A172 (cell line): Measurements from ENCODE around the gene TBCD. TPM values are rescaled to one million over a fixed set of nuclear protein-coding genes. Genes with fewer than 3 reads are reported as not detected.
A peak's percentile ranks its signal among the peaks of the same experiment; 100 is the strongest.

Experiments
- DNase-seq: peaks from one replicate; pipeline ENCODE4 v3.0.0-alpha.2; 2015; ENCODE audit warnings: low spot score
- total RNA-seq: library from RNA; depleted of rRNA; stranded (reverse); fragments of >200 nt; shearing (Covaris generic); gene quantifications from 2 replicates; pipeline ENCODE4 v1.2.3, GENCODE V29; 2014; rRNA removed

The TBCD gene
- 29.8 and 38.7 TPM in 2 replicates for total RNA-seq

DNA sequence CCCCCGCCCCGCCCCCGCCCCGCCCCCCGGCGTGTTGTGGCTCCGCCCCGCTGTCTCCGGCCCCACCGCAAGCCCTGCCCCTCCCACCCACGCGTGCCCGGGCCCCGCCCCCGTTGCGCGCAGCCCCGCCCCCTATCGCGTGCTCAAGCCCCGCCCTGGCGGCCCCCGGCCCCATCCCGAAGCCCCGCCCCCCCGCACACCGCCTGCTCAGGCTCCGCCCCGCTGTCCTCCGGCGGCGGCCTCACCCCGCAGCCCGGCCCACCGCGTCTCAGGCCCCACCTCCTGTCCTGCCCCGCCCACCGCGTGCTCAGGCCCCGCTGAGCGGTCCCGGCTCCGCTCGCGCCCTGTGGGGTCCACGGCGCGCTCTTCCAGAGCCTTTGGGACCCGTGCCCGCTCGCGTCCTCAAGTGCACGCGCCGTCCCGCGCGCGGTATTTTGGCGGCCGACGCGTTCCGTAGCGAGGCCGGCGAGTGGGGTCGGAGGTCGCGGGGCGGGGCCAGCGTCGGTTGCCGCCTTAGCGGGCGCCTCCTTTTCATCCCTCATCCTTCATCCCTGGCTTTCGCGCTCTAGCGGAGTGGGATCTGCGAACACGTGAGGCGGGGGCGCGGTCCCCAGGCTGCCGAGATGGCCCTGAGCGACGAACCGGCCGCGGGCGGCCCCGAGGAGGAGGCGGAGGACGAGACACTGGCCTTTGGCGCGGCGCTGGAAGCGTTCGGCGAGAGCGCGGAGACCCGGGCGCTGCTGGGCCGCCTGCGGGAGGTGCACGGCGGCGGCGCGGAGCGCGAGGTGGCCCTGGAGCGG lies at the start of gene TBCD:
Gene TBCD, plus strand, starts transcription at position 495 of the 800 bp plus-strand sequence. Its CDS starts 129 bp downstream, at position 624.
- DNase-seq = peak; percentile 79

- no peak for DNase-seq
Observed at GRCh38 chr17:82702231-82702927, 49.5 kb upstream of the TBCD start.

- DNase-seq = no peak
Observed at GRCh38 chr17:82703036-82703745, 48.7 kb upstream of the TBCD start.

GRCh38 chr17:82703935-82704865 lies 47.7 kb upstream of the TBCD start:
- DNase-seq = no peak

DNA sequence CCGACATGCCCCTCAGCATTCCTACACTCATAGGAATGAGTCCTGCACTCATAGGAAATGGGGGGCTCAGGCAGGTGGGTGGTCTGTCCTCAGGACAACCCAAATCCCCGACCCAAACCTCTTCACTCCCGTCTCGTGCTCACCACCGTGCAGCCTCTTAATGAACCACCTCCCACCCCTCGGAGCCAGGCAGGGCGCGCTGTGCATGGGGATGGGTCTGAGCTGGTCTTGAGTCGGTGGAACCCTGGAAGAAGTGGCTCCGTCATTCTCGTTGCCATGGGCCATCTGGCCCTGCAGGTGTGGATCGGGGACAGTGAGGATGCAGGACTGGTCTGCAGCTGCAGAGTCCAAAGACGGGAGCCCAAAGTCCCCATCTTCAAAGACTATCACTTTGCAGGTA lies 47.0 kb upstream of the TBCD start:
- no peak for DNase-seq

DNA sequence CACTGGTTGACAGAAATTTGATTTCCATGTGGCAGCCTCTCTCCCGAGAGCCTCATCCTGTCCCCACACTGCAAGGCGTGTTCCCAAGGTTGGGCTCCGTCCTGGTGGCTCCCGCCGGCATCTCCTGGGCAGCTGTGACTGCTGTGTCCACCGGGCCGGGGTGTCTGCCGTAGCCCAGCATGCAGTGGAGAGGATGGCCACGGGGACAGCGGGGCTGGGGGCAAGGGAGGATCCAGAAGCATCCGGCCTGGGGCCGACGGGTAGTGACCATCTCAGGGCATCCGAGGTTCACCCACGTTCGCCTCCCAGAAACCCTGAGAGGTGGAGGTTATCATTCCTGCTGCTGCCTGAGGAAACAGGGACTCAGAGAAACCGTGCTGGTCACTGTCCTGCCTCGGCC lies 46.1 kb upstream of the TBCD start:
- DNase-seq = no peak

- no peak for DNase-seq
Observed at GRCh38 chr17:82709024-82709675, 42.7 kb upstream of the TBCD start.

DNA sequence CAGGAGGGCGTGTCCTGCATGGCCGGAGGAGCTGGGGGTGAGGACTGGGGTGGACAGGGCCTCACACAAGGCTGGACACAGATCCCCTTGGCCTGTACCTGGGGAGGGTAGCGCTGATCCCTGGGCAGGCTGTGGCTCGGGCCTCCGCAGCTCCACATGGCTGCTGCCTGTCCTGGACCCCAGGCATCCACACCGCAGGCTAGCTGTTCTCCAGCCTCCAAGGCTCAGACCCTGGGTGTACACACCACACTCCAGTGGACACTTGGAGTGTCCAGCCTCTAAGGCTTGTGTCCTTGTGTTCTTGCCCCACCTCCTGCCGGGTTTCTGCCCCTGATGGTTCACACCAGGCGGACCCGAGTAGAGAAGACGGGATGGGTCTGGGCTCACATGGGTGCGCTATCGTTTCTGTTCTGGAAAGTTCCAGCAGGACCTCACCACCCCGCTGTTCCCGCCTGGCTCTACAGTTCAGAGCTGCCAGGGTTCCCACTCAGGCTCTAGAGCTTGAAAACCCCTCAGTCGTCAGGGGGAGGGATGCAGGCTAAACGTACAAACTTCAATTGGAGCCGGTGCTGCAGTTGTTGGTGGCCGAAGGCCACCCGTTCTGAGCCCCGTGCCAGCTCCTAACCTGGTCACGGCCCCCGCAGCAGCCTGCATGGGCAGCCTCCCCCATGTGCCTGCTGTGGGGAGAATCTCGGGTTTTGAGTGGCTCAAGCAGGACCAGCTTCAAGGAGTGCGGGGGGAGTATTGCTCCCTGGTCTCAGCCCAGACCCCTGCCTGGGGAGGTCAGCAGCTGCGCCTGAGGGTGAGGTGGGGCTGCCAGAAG lies 42.0 kb upstream of the TBCD start:
- DNase-seq = no peak

DNA sequence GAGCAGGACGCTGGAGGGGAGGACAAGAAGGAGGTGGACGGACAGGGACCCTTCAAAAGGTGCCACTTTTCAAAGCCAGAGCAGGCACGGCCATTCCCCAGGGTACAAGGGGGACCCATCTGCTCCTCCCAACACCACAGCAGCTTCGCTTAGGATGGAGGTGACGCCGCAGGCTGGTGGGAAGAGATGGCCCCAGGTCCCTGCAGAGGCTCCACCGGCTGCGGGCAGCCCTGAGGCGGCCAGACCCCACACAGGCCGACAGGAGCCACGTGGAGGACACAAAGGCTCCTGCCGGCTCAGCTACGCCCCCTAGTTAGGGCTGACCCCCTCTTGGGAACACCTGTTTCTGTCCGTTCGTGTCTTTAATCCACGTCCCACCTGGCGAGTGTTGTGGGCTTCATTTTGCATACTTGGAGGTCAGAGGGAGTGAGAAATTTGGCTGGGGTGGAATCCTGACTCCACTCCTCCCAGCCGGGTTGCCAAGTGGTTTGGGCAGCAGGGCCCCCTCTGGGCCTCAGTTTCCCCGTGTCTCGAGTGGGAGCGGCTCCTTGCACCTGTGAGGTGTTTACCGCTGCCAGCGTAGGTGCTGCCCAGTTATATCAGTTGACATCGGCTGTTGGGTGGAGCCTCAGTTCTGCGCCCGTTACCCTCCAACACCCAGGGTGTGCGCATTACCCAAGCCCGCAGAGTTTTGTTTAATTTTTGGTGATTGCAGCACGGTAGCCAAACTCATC lies 41.2 kb upstream of the TBCD start:
- DNase-seq = no peak

DNA sequence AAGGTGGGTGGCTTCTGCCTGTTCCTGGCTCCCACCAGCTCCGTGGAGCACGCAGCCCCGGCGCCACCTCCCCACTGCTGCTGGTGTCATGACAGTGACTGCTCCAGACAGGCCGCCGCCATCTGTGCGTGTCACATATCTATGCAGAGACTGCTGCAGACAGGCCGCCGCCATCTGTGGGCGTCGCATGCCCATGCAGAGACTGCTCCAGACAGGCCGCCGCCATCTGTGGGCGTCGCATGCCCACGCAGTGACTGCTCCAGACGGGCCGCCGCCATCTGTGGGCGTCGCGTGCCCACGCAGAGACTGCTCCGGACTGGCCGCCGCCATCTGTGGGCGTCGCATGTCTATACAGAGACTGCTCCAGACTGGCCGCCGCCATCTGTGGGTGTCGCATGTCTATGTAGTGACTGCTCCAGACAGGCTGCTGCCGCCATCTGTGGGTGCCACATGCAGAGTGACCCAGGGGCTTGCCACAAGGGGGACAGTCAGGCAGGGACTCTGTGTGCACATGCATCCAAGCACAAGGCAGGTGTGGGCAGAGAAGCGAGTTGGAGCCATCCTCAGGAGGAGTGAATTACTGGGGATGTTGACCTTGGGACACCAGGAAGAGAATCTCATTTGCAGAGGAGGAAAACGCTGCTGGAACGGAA lies 38.7 kb upstream of the TBCD start:
- no peak for DNase-seq

DNA sequence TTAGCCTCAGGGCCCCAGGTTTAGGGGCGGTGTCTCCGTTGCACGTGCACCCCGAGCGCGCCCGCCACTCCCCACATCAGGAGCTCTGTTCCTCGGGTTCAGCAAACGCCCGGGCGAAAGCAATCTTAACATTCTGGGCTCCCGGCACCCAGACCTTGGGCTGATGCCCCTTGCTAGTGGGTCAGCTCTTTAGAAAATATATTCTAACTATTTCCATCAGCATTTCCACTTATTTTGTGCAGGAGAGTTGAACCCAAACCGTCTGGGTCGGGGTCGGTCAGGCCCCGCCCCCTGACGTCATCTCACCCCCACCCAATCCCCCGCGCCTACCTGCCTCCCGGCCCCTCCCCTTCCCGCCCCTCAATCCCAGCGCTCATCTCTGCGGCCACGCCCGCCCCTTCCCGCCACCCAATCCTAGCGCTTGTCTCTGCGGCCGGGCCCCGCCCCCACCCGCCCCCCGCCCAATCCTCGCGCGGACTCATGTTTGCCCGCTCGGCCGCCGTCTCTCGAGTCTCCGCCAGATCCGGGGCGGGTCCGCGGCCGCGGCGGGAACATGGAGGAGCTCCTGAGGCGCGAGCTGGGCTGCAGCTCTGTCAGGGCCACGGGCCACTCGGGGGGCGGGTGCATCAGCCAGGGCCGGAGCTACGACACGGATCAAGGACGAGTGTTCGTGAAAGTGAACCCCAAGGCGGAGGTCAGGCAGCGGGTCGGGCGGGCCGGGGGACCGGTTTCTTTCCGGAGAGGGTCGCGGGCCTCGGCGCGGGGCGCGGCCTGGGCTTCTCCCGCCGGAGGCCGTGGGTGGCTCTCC lies 35.5 kb upstream of the TBCD start, which contains the start of gene FN3KRP:
Gene FN3KRP, plus strand, starts transcription at position 504 of the 808 bp plus-strand sequence. Its CDS starts 50 bp downstream, at position 554.
- DNase-seq = peak; percentile 81

DNA sequence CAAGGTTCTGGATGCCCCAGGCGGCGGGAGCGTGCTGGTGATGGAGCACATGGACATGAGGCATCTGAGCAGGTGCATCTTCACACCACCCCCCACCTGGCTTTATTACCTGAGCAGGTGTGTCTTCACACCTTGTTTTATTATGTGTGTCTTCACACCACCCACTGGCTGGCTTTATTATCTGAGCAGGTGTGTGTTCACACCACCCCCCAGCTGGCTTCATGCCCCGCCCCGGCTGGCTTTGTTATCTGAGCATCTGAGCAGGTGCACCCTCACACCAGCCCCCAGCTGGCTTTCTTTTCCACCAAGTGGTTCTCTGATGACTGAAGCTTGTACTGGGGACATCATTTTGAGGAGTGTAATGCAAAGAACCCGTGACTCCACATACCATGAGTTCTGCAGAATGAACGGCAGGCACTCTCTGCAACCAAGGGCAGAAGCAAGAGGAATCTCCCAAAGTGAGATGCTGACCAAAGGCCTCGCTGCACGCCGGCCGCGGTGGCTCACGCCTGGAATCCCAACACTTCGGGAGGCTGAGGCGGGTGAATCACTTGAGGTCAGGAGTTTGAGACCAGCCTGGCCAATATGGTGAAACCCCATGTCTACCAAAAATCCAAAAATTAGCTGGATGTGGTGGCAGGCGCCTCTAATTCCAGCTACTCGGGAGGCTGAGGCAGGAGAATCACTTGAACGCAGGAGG lies 32.7 kb upstream of the TBCD start:
- no peak for DNase-seq

- no peak for DNase-seq
Observed at GRCh38 chr17:82720204-82720603, 31.7 kb upstream of the TBCD start.

- no peak for DNase-seq
Observed at GRCh38 chr17:82722341-82723013, 29.4 kb upstream of the TBCD start.

- DNase-seq = no peak
Observed at GRCh38 chr17:82723169-82723807, 28.6 kb upstream of the TBCD start.

- no peak for DNase-seq
Observed at GRCh38 chr17:82726427-82726826, 25.4 kb upstream of the TBCD start.
